ENCODE measurements around the gene MS4A4E. TPM values are rescaled to one million over a fixed set of nuclear protein-coding genes. Genes with fewer than 3 reads are reported as not detected.
"Not testable (repeated sequence)": the region's sequence is repeated elsewhere in the genome, so short reads cannot be mapped to it uniquely, and the experiment has no call there.

Gene MS4A4E
- total RNA-seq (1 to 10 TPM in 2 of 5 experiments, under 1 TPM in 1, not detected in 2; 0.19 to 9.2 (median 2.1) TPM), polyA plus RNA-seq (not detected), total RNA-seq (not detected)

- no peak within 1 kb of the TSS for H3K4me3 Mint-ChIP-seq
- CTCF ChIA-PET: no interaction called here
- no peaks in the 10 kb centered on the region for H3K4me1 Mint-ChIP-seq
Observed at GRCh38 chr11:60242740-60243239, at the start of gene MS4A4E. Gene MS4A4E, minus strand, starts transcription at chr11:60243137. Its CDS starts 13,082 bp downstream, at chr11:60230055.

GRCh38 chr11:60292145-60292544, 49.2 kb upstream of the MS4A4E start:
- Mint-ChIP-seq H3K27me3 (peaks cover 2 to 32% (median 17%) of the 10 kb centered on the region in 5 donors), H3K36me3 (no peaks in the 10 kb centered on the region), H3K27ac (no peak overlapping the region), H3K9me3 (peaks cover 0 to 8% (median 3%) of the 10 kb centered on the region in 11 donors), H3K4me3 (no peak overlapping the region), H3K4me1 (no peaks in the 10 kb centered on the region)
- Histone ChIP-seq H3K4me3 (ENCODE audit: low read length) (no peak overlapping the region), H3K27ac (ENCODE audit: low read depth, low read length) (no peak overlapping the region), H3K27me3 (ENCODE audit: control insufficient read depth in 2 of 2, insufficient read depth in 2 of 2, low read length in 2 of 2) (no peaks in the 10 kb centered on the region), H3K9me3 (ENCODE audit: control insufficient read depth in 2 of 3, low read length in 3 of 3) (no peaks in the 10 kb centered on the region), H3K36me3 (ENCODE audit: control insufficient read depth in 2 of 3, insufficient read depth in 3 of 3, low read length in 3 of 3) (no peaks in the 10 kb centered on the region), H3K4me1 (ENCODE audit: control insufficient read depth in 2 of 2, insufficient read depth in 2 of 2, low read length in 2 of 2) (no peaks in the 10 kb centered on the region)
- POLR2A ChIA-PET: no interaction called here
- CTCF ChIA-PET: no interaction called here
- intact Hi-C loops (cut with micrococcal nuclease): no loop called here
- ATAC-seq (no peak), DNase-seq (no peak)

More at GRCh38 chr11:60242740-60243239, at the start of gene MS4A4E:
- H3K36me3 Mint-ChIP-seq: no peaks in the 10 kb centered on the region
- Histone ChIP-seq H3K4me3 (ENCODE audit: low read length) (no peak within 1 kb of the TSS), H3K27me3 (ENCODE audit: control insufficient read depth in 2 of 2, insufficient read depth in 2 of 2, low read length in 2 of 2) (no peaks in the 10 kb centered on the region), H3K36me3 (ENCODE audit: control insufficient read depth in 2 of 3, insufficient read depth in 3 of 3, low read length in 3 of 3) (no peaks in the 10 kb centered on the region), H3K9me3 (ENCODE audit: control insufficient read depth in 2 of 3, low read length in 3 of 3) (no peaks in the 10 kb centered on the region), H3K27ac (ENCODE audit: low read depth, low read length) (no peak within 1 kb of the TSS), H3K4me1 (ENCODE audit: control insufficient read depth in 2 of 2, insufficient read depth in 2 of 2, low read length in 2 of 2) (no peaks in the 10 kb centered on the region)
- H3K27me3 Mint-ChIP-seq: peaks cover 10 to 38% (median 28%) of the 10 kb centered on the region in 5 donors
- H3K27ac Mint-ChIP-seq: no peak within 1 kb of the TSS
- peak; percentile 61 for ATAC-seq
- no peak for DNase-seq
- POLR2A ChIA-PET: no interaction called here
- intact Hi-C loops (cut with micrococcal nuclease): no loop called here
- no peaks in the 10 kb centered on the region for H3K9me3 Mint-ChIP-seq

- no peak overlapping the region for H3K27ac Mint-ChIP-seq
- H3K4me1 ChIP-seq (ENCODE audit: control insufficient read depth in 2 of 2, insufficient read depth in 2 of 2, low read length in 2 of 2): no peaks in the 10 kb centered on the region
- peaks cover 0 to 27% (median 4%) of the 10 kb centered on the region in 5 donors for H3K27me3 Mint-ChIP-seq
- ChIA-PET POLR2A (no interaction called here), CTCF (no interaction called here)
- intact Hi-C loops (cut with micrococcal nuclease): no loop called here
- ATAC-seq (no peak), DNase-seq (no peak)
- no peaks in the 10 kb centered on the region for H3K4me1 Mint-ChIP-seq
- H3K4me3 ChIP-seq (ENCODE audit: low read length): no peak overlapping the region
- H3K36me3 Mint-ChIP-seq: no peaks in the 10 kb centered on the region
- H3K9me3 ChIP-seq (ENCODE audit: control insufficient read depth in 2 of 3, low read length in 3 of 3): no peaks in the 10 kb centered on the region
- peaks cover 0 to 8% (median 3%) of the 10 kb centered on the region in 11 donors for H3K9me3 Mint-ChIP-seq
- H3K36me3 ChIP-seq (ENCODE audit: control insufficient read depth in 2 of 3, insufficient read depth in 3 of 3, low read length in 3 of 3): no peaks in the 10 kb centered on the region
- H3K27me3 ChIP-seq (ENCODE audit: control insufficient read depth in 2 of 2, insufficient read depth in 2 of 2, low read length in 2 of 2): no peaks in the 10 kb centered on the region
- no peak overlapping the region for H3K27ac ChIP-seq (ENCODE audit: low read depth, low read length)
- no peak overlapping the region for H3K4me3 Mint-ChIP-seq
Observed at GRCh38 chr11:60288531-60288930, 45.6 kb upstream of the MS4A4E start.

GRCh38 chr11:60285411-60286126, 42.6 kb upstream of the MS4A4E start:
- CTCF ChIA-PET, H3K9me3 Mint-ChIP-seq: not testable (repeated sequence)

GRCh38 chr11:60282286-60282685, 39.3 kb upstream of the MS4A4E start:
- Mint-ChIP-seq H3K36me3 (no peaks in the 10 kb centered on the region), H3K9me3 (no peaks in the 10 kb centered on the region), H3K4me1 (peaks cover 0 to 2% (median 0%) of the 10 kb centered on the region in 7 donors), H3K4me3 (no peak overlapping the region), H3K27ac (no peak overlapping the region), H3K27me3 (peaks cover 0 to 31% (median 19%) of the 10 kb centered on the region in 5 donors)
- DNase-seq: no peak
- ChIA-PET CTCF (no interaction called here), POLR2A (no interaction called here)
- intact Hi-C loops (cut with micrococcal nuclease): no loop called here
- no peaks in the 10 kb centered on the region for H3K27me3 ChIP-seq (ENCODE audit: control insufficient read depth in 2 of 2, insufficient read depth in 2 of 2, low read length in 2 of 2)
- no peaks in the 10 kb centered on the region for H3K36me3 ChIP-seq (ENCODE audit: control insufficient read depth in 2 of 3, insufficient read depth in 3 of 3, low read length in 3 of 3)
- H3K27ac ChIP-seq (ENCODE audit: low read depth, low read length): no peak overlapping the region
- H3K4me3 ChIP-seq (ENCODE audit: low read length): no peak overlapping the region
- peak; percentile 54 for ATAC-seq
- H3K9me3 ChIP-seq (ENCODE audit: control insufficient read depth in 2 of 3, low read length in 3 of 3): no peaks in the 10 kb centered on the region
- no peaks in the 10 kb centered on the region for H3K4me1 ChIP-seq (ENCODE audit: control insufficient read depth in 2 of 2, insufficient read depth in 2 of 2, low read length in 2 of 2)

More at GRCh38 chr11:60285411-60286126, 42.6 kb upstream of the MS4A4E start:
- H3K27me3 Mint-ChIP-seq: peaks cover 0 to 19% (median 14%) of the 10 kb centered on the region in 5 donors
- H3K36me3 ChIP-seq (ENCODE audit: control insufficient read depth in 2 of 3, insufficient read depth in 3 of 3, low read length in 3 of 3); H3K4me1 Mint-ChIP-seq; intact Hi-C loops (cut with micrococcal nuclease); ATAC-seq; H3K27me3 ChIP-seq (ENCODE audit: control insufficient read depth in 2 of 2, insufficient read depth in 2 of 2, low read length in 2 of 2); POLR2A ChIA-PET; H3K27ac ChIP-seq (ENCODE audit: low read depth, low read length); H3K9me3 ChIP-seq (ENCODE audit: control insufficient read depth in 2 of 3, low read length in 3 of 3); H3K4me1 ChIP-seq (ENCODE audit: control insufficient read depth in 2 of 2, insufficient read depth in 2 of 2, low read length in 2 of 2); DNase-seq; H3K36me3 Mint-ChIP-seq; H3K27ac Mint-ChIP-seq; H3K4me3 Mint-ChIP-seq; H3K4me3 ChIP-seq (ENCODE audit: low read length): not testable (repeated sequence)

- ATAC-seq (no peak), DNase-seq (no peak)
- CTCF ChIA-PET: no interaction called here
- no peaks in the 10 kb centered on the region for H3K36me3 ChIP-seq (ENCODE audit: control insufficient read depth in 2 of 3, insufficient read depth in 3 of 3, low read length in 3 of 3)
- Mint-ChIP-seq H3K36me3 (peaks cover 0 to 4% (median 0%) of the 10 kb centered on the region in 5 donors), H3K9me3 (no peaks in the 10 kb centered on the region), H3K27ac (no peak overlapping the region), H3K4me3 (no peak overlapping the region), H3K27me3 (peaks cover 0 to 26% (median 19%) of the 10 kb centered on the region in 5 donors), H3K4me1 (peaks cover 0 to 2% (median 0%) of the 10 kb centered on the region in 7 donors)
- H3K27me3 ChIP-seq (ENCODE audit: control insufficient read depth in 2 of 2, insufficient read depth in 2 of 2, low read length in 2 of 2): no peaks in the 10 kb centered on the region
- POLR2A ChIA-PET: no interaction called here
- no peak overlapping the region for H3K4me3 ChIP-seq (ENCODE audit: low read length)
- no peaks in the 10 kb centered on the region for H3K4me1 ChIP-seq (ENCODE audit: control insufficient read depth in 2 of 2, insufficient read depth in 2 of 2, low read length in 2 of 2)
- no peak overlapping the region for H3K27ac ChIP-seq (ENCODE audit: low read depth, low read length)
- intact Hi-C loops (cut with micrococcal nuclease): no loop called here
- no peaks in the 10 kb centered on the region for H3K9me3 ChIP-seq (ENCODE audit: control insufficient read depth in 2 of 3, low read length in 3 of 3)
Observed at GRCh38 chr11:60281485-60281884, 38.5 kb upstream of the MS4A4E start.

GRCh38 chr11:60280412-60280811, 37.5 kb upstream of the MS4A4E start, which contains the start of gene MS4A4A:
Gene MS4A4A, plus strand, starts transcription at chr11:60280666. Its CDS starts 10 bp downstream, at chr11:60280676.
- ATAC-seq (peak; percentile 83), DNase-seq (no peak)
- Histone ChIP-seq H3K4me1 (ENCODE audit: control insufficient read depth in 2 of 2, insufficient read depth in 2 of 2, low read length in 2 of 2) (no peaks in the 10 kb centered on the region), H3K36me3 (ENCODE audit: control insufficient read depth in 2 of 3, insufficient read depth in 3 of 3, low read length in 3 of 3) (no peaks in the 10 kb centered on the region), H3K27me3 (ENCODE audit: control insufficient read depth in 2 of 2, insufficient read depth in 2 of 2, low read length in 2 of 2) (no peaks in the 10 kb centered on the region), H3K9me3 (ENCODE audit: control insufficient read depth in 2 of 3, low read length in 3 of 3) (no peaks in the 10 kb centered on the region), H3K4me3 (ENCODE audit: low read length) (no peak within 1 kb of the TSS), H3K27ac (ENCODE audit: low read depth, low read length) (no peak within 1 kb of the TSS)
- Mint-ChIP-seq H3K27ac (no peak within 1 kb of the TSS), H3K9me3 (no peaks in the 10 kb centered on the region), H3K27me3 (peaks cover 0 to 26% (median 19%) of the 10 kb centered on the region in 5 donors), H3K4me3 (no peak within 1 kb of the TSS), H3K36me3 (peaks cover 0 to 4% (median 0%) of the 10 kb centered on the region in 5 donors), H3K4me1 (peaks cover 0 to 2% (median 0%) of the 10 kb centered on the region in 7 donors)
- intact Hi-C loops (cut with micrococcal nuclease): no loop called here
- ChIA-PET POLR2A (no interaction called here), CTCF (no interaction called here)
